Tibial nerve (tissue), 3 donors: ENCODE data around the gene DBI.

Experiments
- POLR2A ChIP-seq, 2 donors: fragments of 450-650 bp; IDR thresholded peaks; one replicate each; pipeline ENCODE4 v1.6.1; 2017; ENCODE audit warnings: antibody characterized with exemption in 2 of 2, mild to moderate bottlenecking in 2 of 2, moderate library complexity in 2 of 2
- TF ChIP-seq, protein P1 (sequence below), 5 experiments: fragments of 200-600 bp in 3 of 5; fragments of 450-650 bp in 2 of 5; sonication (generic) in 3 of 5; IDR thresholded peaks; one replicate each; pipeline ENCODE4 v1.5.1; 2016 to 2019; ENCODE audit warnings: antibody characterized with exemption in 5 of 5, mild to moderate bottlenecking in 3 of 5, moderate library complexity in 2 of 5

DNA sequence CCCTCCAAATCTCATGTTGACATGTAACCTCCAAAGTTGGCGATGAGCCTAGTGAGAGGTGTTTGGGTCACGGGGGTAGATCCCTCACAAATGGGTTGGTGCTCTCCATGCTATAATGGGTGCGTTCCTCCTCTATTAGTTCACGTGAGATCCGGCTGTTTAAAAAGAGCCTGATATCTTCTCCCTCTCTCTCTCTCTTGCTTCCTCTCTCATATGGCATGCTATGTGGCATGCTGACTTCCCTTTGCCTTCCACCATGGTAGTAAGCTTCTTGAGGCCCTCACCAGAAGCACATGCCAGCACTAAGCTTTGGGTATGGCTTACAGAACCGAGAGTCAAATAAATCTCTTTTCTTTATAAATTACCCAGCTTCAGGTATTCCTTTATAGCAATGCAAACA, 39.3 kb upstream of the DBI start:
- TF ChIP-seq, protein P1, sequence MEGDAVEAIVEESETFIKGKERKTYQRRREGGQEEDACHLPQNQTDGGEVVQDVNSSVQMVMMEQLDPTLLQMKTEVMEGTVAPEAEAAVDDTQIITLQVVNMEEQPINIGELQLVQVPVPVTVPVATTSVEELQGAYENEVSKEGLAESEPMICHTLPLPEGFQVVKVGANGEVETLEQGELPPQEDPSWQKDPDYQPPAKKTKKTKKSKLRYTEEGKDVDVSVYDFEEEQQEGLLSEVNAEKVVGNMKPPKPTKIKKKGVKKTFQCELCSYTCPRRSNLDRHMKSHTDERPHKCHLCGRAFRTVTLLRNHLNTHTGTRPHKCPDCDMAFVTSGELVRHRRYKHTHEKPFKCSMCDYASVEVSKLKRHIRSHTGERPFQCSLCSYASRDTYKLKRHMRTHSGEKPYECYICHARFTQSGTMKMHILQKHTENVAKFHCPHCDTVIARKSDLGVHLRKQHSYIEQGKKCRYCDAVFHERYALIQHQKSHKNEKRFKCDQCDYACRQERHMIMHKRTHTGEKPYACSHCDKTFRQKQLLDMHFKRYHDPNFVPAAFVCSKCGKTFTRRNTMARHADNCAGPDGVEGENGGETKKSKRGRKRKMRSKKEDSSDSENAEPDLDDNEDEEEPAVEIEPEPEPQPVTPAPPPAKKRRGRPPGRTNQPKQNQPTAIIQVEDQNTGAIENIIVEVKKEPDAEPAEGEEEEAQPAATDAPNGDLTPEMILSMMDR (IDR thresholded peaks at IDR 0.05), result no peak
- TF ChIP-seq POLR2A (IDR thresholded peaks at IDR 0.05), result no peak
